K562 (cell line): Measurements from ENCODE around the gene DDAH1. TPM values are rescaled to one million over a fixed set of nuclear protein-coding genes. Genes with fewer than 3 reads are reported as not detected.

ENCODE experiments used
- MGA ChIP-seq: fragments of 450-650 bp; IDR thresholded peaks from 2 replicates; pipeline ENCODE4 v1.6.1; 2016; ENCODE audit warnings: mild to moderate bottlenecking, moderate library complexity
- SPI1 ChIP-seq: IDR thresholded peaks from 2 replicates; pipeline ENCODE4 v1.6.1; 2011; ENCODE audit warnings: low read depth, low read length, control low read depth, borderline replicate concordance
- SREBF2 ChIP-seq: sonication (generic); formaldehyde crosslinking; IDR thresholded peaks from 2 replicates; pipeline ENCODE4 v1.4.0; 2020; ENCODE audit warnings: mild to moderate bottlenecking, missing genetic modification reagents
- polyA plus RNA-seq, 8 experiments: library from polyadenylated mRNA; depleted of rRNA in 4 of 8; stranded (reverse) in 5 of 8; unstranded in 3 of 8; fragments of >200 nt; fragmentation: Nextera tagmentation in 2 of 8; fragmentation: Illumina TruSeq in 1 of 8; extraction: Ambion mirVana in 2 of 8; extraction: Trizol in 1 of 8; gene quantifications; 2 replicates each; pipeline versions ENCODE4 v1.2.1 to v1.2.3, GENCODE V29; 2011 to 2014; ENCODE audit warnings: inconsistent platforms in 1 of 8, missing spikeins in 1 of 8
- total RNA-seq, 7 experiments: library from RNA; depleted of rRNA in 6 of 7; stranded (reverse); fragments of >200 nt in 6 of 7; fragmentation: Illumina TruSeq in 2 of 7; extraction: Trizol in 2 of 7; gene quantifications; 2 replicates each; pipeline versions ENCODE4 v1.2.1 to v1.2.3, GENCODE V29; 2011 to 2021; ENCODE audit warnings: low replicate concordance in 1 of 7

DDAH1 gene
- total and polyA plus RNA-seq, 9 of the 15 experiments (the other 6 are each of a cell fraction or from before 2014, with no cell fraction given): 0.04 to 0.24 (median 0.10) TPM

- TF ChIP-seq MGA: no peak
- TF ChIP-seq SPI1: no peak
- TF ChIP-seq SREBF2 (CRISPR knock-in tag): no peak
Observed at GRCh38 chr1:85427331-85427730, 37.6 kb downstream of the DDAH1 start (continued).
